COR-L47 (cell line): ENCODE data around the gene AHDC1.

Experiments
- DNase-seq: peaks from one replicate; lab custom pipeline; 2025; lab: John Stamatoyannopoulos, UW

The AHDC1 gene

DNA sequence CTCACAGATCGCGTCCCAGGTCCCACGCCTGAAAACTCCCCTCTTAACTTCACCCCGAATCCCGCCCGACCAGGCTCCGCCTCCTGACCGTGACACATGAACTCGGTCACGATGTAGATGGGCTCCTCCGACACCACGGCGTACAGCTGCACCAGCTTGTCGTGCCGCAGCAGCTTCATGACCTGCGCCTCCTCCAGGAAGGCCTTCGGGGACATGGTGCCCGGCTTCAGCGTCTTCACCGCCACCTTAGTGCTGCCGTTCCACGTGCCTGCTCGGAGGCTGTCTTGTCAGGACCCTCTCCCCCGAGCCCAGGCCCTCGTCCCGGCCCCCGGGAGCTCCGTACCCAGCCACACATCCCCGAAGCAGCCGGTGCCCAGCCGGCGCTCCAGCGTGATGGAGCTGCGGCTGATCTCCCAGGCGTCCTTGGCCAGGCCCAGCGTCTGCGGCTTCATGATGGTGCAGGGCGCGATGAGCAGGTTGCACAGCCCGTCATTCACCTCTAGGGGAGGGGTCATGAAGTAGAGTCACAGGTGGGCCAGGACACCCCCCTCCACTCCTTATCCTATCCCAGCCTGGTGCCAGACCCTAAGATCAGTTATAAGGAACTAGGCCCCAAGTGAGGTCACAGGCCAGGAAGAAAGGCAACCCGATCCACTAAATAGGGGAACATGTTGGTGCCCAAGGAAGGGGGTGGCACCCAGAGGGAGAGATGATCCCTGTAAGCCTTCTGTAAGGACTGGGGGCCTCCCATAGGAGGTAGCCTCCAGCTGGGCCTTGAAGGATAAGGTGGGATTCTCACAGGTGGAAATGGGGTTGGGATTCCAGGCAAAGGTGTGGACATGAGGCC is 11.6 kb upstream of the AHDC1 start:
- DNase-seq = no peak

DNA sequence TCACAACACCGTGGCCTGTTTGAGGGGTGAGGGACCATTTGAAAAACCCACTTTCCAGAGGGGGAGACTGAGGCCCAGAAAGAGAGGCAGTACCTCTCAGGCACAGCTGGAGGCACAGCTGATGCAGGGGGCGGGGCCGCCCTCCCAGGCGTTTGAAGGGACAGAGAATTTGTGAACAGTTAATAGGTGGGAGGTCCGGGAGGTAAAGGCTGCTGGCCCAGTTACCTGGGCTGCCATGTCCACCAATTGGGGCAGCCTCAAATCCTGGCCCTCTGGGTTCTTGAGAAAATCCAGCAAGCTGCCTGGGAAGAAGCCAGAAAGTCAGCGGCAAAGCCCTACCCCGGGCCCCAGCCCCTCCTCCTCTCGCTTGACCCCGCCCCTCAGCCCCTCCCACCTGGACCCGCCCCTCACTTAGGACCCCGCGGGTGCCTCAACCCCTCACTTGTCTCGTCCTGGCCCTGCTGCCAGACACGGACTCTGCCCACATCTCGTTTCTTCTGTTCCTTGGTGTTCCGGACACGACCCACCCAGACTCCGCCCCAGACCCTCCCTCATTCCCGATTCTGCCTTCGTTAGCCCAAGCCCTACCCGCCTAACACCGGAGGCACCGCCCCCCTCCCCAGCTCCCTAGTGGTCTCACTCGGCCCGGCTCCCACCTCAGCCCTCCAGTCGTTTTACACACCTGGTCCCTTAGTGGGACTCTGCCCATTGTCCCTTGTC is 10.8 kb upstream of the AHDC1 start:
- no peak for DNase-seq

DNA sequence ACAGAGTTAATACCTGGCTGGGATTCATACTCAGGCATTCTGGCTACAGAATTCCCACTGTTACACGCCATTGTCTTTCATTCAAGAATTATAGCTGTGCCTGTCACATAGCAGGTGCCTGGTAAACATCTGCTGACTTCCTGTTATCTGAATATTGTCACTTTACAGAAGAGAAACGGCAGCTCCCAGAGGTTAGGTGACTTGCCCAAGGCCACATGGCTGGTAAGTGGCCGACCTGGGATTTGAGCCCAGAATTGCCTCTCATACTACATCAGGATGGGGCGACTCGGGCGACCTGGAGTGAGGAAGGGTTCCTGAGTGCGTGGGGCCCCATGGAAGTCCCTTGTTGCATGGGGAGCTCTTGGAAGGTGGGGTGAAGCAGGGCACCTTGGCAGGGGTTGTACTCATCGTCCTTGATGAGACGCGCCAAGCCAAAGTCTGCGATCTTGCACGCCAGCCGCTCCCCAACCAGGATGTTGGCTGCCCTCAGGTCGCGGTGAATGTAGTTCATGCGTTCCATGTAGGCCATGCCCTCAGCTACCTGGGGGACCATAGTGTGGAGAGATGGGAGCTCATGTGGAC is 10.2 kb upstream of the AHDC1 start:
- DNase-seq = no peak

DNA sequence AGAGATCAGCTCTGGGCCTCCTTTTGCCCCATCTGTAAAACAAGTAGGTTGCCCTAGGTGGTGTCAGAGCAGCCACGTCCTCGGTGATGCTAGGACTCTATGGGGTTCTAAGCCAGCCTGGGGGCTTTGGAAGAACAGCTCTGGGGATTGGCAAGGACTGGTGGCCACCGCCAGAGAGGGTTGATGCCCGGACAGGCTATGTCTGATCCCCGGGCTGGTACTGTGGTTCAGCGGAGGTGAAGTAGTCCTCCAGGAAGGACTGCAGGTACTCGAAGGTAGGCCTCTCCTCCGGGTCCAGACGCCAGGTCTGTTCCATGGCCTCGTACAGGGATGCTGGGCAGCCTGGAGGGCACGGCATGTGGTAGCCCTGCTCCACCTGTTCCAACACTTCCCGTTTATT is 8.8 kb upstream of the AHDC1 start:
- DNase-seq = no peak

DNA sequence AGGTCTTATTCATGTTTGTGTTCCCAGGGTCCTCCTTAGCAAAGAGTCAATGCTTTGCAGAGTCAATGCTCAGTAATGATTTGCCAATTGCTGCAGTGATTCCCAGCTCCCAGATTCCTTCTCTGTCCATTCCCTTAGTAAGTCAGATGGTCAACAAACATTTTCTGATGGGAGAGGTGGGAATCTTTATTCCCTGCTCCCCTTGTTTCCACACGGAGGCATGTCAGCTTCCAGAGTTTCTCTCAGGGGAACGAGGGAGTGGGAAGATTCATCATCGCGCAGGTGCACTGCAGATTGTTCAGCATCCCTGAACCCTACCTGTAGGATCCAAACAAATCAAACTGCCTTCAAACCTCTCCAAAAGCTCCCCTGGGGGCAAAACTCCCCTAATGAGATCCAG is 7.5 kb upstream of the AHDC1 start:
- DNase-seq = no peak

DNA sequence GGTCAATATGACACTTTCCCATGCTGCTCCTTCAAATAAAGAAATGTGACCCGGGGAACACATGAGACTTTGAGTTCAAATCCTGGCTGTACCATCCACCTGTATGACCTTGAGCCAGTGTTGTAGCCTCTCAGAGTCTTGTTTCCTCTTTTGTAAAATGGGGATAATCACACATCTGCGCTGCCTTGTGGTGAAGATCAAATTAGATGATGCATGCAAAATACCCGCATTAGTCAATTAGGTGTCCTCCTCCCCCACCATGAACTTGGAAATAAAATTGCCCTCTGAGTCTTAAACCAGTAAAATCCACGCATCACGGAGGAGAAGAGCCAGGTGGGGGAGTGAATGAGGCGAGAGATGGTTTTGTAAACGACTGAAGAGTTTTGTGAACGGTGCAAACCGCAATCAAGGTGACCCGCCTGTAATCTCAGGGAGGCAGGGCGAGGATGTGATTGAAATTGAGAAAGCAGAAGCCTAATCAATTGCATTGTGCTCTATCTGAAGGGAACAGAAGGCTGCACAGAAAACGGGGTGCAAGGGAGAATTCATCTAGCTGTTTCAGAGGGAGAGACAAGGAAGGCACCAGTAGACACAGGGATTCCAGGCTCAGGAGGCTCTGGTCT is 5.8 kb upstream of the AHDC1 start:
- DNase-seq = no peak

DNA sequence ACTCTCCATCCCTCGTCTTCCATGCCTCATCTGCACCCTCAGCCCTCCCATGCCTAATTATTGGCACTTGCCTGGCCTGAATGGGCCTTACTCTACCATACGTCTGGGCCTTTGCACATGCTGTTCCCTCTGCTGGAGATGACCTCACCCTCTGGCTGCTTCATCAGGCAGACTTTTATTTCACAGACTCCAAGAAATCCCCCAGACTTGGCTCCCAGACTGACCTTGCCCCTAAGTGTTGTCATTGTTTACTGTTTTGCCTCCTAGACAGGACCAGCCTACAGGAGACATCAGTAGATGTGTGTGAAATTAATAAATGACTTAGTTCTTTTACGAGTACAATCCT is 5.2 kb upstream of the AHDC1 start:
- DNase-seq = no peak

DNA sequence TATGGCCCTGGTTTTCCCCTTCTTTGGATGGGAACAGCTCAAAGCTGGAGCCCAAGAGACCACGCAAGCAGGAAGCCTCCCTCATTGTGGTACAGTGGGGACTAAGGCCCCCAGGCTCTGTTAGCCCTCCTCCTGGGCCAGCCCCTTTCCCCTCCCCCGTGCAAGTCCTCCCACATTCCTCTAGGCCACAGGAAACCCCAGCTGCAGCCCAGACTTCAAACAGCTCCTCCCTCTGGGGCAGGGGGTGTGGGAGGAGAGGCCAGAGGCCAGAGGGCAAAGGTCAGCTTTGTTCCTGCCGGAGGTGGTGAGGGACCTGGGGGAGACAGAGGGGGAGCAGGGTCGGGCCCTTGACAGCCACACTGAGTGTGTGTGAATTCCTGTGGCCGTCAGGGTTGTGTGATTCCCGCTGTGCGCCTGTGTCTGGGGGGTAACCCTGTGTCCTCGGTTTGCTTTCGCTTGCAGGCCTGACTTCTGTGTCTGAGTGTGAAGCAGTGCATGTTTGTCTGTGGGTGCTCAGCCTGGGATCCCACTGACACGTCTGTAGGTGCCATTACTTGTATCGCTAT is 3.4 kb upstream of the AHDC1 start:
- DNase-seq = no peak

DNA sequence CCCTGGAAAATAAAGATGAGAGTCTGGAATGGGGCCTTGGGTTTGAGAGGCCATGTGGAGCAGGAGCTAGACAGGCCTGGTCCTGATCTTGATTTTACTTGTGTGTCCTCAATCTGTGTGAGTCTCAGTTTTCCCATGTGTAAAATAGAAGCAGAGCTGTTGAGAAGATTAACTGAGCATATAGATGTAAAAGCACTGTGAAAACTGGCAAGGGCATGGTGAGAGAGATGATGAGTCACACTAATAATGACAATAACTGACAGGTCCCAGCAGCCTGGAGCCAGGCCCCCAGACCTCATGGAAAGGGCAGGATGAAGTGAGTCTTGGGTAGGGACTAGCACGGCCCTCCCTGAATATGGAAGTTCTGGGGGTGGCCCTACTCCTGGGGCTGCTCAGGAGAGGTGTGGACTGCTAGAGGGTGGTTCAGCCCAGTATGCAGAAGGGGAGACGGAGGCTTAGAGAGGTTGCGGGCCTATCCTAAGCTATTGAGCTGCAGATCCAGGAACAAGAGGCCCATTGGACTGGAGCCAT is 2.8 kb upstream of the AHDC1 start:
- no peak for DNase-seq

DNA sequence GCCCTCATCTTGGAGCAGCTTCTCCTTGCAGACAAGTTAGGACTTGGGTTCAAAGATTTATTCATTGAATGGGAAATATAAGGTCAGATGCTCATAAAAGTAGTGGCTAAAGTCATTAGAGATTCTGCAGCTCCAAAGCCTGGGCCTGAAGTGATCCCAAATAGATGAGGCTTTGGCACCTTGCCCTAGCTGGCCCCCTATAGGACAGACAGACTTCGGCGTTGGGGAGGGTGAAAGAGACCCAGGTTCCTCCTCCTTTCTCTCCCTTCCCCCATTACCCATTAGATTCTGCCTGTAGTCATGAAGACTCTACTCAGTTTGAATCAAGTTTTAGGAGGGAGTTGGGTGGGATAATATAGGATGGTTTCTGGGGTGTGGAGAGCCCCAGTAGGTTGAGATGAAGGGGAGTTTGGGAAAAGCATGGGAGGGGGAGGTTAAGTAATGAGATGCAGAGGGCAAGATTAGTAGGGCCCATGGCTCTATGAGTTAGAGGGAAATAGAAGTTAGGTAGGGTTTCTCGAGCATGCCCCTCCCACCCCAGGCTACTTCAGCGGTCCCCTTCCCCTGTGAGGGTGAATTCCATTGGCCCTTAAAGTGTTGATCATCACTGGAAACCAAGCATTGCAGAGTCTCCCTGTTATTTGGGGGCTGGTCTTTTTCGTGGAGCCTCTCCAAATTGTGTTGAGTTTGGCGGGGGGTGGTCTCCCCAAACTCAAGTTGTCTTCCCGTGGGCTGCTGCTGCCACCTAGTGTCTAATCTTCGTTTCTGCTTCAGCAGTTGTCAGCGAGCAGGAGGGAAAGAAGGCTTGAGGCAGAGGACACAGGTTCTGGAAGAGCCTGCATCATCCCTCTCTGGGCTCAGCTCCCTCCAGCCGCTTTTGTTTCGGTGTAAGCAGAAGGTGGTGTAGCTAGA is 2.1 kb upstream of the AHDC1 start:
- DNase-seq = peak; percentile 72

DNA sequence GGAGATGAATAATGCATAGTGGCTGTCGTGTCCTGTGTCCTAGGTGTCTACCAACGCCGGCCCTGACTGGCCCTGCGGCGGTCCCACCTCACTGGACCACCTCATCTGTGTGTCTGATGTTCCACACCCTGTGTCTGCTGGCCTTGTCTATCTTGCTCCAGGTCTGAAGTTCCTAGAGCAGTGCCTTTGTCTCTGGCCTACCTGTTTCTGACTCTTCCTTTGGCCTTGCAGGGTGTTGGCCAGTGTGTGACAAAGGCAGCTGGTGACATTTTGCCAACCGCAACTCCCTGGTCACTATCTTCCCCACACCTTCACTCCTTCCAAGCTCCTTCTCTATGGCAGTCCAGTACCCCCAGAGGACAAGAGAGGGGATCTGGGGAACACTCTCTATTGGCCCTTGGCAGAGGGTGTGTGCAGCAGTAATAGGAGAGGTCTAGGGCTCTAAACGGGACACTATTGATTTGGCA is 1.4 kb upstream of the AHDC1 start:
- no peak for DNase-seq

DNA sequence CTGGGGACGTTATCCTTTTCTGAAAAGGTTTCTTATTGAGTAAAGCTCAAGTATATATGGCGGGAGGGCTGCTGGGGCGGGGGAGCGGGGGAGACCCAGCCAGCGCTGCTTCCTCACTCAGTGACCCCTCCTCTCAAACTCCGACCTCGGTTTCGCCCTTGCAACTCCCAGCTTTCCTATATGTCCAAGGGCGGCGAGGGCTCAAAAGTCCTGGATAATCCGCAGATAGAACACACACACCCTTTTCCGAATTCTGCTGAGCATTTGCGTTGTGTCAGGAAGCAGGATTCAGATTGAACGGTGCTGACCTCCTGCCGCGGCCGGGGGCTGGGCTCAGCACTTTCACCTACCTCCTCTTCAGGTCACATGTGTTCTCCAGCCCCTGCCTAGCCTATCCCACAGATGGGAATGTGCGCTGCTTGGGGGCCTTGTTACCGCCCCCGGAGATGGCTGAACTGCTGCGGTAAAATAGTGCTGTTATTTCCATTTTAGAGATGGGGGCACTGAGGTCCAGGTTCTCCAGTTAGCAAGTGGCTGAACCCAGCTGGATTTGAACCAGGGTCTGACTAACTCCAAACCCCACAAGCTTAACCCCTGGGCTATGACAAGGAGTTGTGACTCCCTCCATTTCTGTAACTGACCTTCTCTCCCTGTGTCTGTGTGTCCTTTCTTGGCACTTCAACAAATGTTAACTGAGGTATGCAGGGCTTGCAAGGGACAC is 795 bp upstream of the AHDC1 start:
- no peak for DNase-seq

DNA sequence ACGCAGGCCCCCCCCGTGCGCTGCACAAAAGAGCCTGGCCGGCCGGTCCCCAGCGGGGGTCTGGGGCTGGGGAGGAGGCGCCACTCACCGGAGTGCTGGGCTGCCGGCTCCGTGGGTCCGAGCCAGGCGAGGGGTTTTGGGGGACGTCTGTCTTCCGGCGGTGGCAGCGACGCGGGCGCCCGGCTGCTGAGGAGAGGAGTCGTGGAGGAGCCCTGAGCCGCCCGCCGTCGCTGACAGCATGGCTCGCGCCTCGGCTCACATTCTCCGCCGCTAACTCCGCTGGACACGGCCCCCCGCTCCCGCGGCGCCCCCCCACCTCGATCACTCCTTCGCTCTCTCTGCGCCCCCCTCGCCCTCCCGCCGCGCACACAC is 649 bp downstream of the AHDC1 start:
- no peak for DNase-seq

DNA sequence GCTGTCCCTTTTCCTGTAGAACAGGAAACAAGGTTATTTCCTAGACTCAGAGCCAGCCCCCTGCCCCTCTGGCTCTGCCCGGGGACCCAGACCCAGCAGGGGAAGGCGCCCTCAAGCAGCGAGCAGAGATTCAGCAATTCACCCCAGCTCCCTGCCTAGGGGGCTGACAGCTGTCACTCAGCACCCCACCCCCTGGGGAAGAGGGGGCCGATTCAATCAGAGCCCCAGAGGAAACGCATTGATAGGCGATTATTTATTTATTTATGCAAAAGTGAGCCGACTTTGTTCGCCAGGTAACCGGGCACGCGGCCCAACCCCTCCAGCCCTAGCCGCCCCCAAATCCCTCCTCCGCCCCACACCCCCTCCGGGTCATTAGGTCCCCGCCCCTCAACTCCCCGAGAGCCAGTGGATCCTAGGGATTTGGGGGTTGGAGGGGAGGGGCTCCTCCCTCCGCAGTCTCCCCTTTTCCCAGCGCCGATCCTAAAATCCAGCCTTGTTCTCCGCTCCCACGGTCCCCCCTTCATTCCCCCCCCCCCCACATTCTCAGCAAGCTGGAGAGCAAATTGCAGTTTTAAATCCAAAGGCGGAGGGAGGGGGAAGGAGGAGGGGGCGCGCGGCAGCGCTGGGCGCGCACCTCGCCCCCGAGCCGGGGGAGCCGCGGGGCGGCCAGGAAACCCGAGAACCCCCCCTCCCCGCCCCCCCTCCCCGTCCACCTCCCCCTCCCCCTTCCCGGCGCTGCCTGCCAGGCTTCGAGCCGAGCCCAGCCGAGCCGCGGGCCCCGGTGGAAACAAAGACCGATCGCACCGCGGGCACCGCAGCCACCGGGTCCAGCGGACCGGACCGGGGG is 1.3 kb downstream of the AHDC1 start:
- peak; percentile 43 for DNase-seq

DNA sequence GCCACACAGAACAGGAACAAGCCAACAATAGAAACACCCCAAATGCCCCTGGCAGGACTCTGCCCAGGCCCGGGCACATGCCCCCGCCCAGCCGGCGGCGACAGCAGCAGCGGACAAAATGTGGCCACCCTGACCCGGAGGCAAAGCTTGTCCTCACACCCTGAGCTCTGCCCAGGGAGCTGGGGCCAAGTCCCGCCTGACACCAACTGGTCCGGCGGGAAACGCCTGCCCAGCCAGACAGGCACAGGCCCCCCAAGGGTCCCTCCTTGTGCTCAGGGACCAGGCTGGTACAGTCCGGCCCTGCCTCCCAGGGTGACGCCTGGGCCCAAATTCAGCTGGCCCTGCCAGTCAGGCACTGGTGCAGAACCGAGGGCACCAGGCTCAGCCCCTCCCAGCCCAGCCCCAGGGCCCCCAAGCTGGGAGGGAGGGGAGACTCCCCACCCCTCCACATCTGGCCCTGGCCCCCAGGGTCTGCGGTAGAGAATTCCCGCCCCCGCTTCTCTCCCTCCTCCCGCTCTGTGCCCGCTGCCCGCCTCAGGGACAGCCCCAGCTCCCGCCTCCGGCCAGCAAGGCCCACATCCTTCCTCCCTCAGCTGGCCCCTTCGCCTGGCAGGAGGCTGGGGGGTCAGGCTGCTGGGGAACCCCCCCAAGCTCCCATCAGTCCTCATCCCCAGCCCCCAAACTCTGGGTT is 2.0 kb downstream of the AHDC1 start:
- DNase-seq = no peak

DNA sequence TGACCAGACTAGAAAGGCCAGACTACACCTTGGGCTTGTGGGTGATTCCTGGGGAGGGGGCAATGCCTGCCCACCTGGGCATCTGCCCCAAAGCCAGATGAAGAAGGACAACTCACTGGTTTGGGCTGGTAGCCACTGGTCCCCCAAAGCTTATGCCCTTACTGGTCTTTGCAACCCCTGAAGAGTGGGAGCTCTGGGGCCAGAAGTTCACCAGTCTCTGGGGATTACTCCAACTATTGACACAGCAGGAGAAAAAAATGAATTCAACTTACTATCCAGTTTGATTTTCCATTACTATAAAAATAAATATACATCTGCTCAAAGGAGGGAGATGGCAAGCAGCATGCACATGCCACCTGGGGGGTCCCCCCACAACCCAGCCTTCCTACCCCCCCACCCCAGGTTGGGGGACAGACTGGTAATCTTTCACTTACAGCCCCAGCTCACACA is 2.6 kb downstream of the AHDC1 start:
- DNase-seq = no peak

DNA sequence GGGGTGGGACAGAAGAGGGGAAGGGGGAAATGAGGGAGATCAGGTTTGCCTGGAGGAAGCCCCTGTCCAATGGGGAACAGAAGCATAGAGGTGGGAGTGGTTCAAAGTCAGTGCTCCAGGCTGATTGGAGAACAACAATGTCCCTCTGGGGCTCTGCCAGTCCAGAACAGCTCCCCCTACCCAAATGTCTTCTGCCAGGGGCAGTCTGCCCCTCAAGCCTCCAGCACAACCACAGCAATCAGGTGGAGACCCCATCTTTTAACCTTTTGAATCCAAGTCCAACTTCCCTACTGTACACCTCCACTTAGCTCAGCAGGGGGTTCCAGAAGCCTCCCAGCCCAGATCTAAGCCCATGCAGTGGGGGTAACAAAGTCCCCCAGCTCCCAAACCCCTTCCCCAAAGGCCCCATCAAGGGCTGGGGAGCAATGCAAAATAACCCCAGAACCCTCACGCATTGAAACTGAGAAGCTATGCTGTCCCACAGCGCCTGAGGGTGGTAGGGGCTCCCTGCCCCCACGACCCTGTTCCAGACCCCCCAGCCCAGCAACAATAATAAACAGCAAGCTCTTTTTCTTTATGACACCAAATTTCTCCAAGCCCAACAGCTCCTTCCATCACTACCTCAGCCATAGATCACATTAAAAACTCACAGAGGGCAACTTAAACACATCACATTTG is 3.3 kb downstream of the AHDC1 start:
- DNase-seq = no peak
